Fibroblast of pulmonary artery (primary cell): Measurements from ENCODE around the gene STK40.

Source experiments
- DNase-seq: peaks from one replicate; pipeline ENCODE4 v3.0.0-alpha.2; 2010; ENCODE audit warnings: low read depth
- H3K4me3 ChIP-seq: replicated peaks from 2 replicates; pipeline ENCODE4 v1.5.1; 2011; ENCODE audit warnings: low read depth, mild to moderate bottlenecking, control low read depth, low read length, moderate library complexity
- TF ChIP-seq, protein P1 (sequence below): IDR thresholded peaks from 2 replicates; pipeline ENCODE4 v1.5.1; 2011; ENCODE audit warnings: mild to moderate bottlenecking, control low read depth, low read length, inconsistent platforms; ENCODE audit errors: missing control alignments

The STK40 gene

GRCh38 chr1:36341626-36342320 lies 44.0 kb downstream of the STK40 start:
- no peak overlapping the region for H3K4me3 ChIP-seq
- TF ChIP-seq, protein P1, sequence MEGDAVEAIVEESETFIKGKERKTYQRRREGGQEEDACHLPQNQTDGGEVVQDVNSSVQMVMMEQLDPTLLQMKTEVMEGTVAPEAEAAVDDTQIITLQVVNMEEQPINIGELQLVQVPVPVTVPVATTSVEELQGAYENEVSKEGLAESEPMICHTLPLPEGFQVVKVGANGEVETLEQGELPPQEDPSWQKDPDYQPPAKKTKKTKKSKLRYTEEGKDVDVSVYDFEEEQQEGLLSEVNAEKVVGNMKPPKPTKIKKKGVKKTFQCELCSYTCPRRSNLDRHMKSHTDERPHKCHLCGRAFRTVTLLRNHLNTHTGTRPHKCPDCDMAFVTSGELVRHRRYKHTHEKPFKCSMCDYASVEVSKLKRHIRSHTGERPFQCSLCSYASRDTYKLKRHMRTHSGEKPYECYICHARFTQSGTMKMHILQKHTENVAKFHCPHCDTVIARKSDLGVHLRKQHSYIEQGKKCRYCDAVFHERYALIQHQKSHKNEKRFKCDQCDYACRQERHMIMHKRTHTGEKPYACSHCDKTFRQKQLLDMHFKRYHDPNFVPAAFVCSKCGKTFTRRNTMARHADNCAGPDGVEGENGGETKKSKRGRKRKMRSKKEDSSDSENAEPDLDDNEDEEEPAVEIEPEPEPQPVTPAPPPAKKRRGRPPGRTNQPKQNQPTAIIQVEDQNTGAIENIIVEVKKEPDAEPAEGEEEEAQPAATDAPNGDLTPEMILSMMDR = no peak

DNA sequence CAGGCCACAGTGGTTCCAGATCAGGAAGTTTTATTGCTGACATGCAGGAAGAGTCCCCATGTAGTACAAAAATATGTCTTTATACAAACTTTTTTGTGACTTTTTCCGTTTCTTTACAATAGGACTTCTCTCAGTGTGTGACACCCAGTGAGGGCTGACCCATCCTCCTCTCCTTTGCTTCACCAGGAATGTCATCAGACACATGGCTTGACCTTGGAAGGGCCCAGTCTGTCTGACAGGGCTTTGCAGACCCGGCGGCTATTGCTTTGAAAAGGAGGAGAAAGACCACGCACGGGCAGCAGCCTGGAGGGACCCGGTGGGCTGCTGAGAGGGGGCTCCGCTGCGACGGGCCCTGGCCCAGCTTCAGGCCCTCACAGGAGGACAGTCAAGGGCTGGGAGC lies 46.1 kb downstream of the STK40 start:
- no peak overlapping the region for H3K4me3 ChIP-seq
- DNase-seq = no peak
- TF ChIP-seq, protein P1 = no peak

More at GRCh38 chr1:36341626-36342320, 44.0 kb downstream of the STK40 start:
- DNase-seq = no peak

DNA sequence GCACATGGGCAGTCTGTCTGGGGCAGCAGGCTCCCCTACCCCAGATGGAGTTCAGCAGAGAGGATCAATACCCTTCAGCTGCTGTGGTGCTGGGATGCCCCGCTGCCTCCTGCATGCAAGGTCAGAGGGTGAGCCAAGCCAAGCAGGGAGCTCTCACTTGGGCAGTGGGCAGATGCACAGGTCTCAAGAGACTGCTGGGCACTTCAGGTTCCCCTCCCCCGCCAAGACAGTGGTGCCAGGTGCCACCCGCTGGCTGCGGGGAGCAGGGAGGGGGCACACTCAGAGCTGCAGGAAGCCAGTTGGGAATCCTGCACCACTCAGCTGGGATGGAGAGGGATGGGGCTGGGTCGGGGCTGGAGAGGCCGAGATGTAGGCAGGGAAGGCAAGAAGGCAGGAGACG lies 46.5 kb downstream of the STK40 start:
- TF ChIP-seq, protein P1 = no peak
- no peak for DNase-seq
- H3K4me3 ChIP-seq = no peak overlapping the region

GRCh38 chr1:36337830-36338229 lies 47.9 kb downstream of the STK40 start:
- no peak for DNase-seq
- no peak overlapping the region for H3K4me3 ChIP-seq
- TF ChIP-seq, protein P1 = no peak

DNA sequence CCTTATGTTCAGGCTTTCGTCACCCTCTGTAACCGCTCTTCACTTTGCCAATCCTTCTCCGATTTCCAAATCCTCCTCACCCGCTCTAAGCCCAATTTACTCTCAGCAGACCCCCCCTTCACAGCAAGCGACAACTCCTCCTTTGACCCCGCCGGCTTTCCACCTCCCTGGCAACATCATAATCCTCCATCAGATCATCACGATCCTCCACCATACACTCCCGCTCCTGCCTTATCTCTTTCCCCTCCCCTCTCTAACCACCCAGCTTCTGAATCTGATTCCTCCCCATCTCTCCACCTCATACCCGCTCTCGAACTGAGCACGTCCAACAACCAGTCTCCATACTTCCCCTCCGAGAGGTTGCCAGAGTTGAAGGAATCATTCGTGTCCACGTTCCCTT lies 54.8 kb downstream of the STK40 start:
- no peak for DNase-seq
- TF ChIP-seq, protein P1 = no peak
- no peak overlapping the region for H3K4me3 ChIP-seq

- TF ChIP-seq, protein P1 = no peak
- no peak overlapping the region for H3K4me3 ChIP-seq
- DNase-seq = no peak
These were observed 55.9 kb downstream of the STK40 start for GRCh38 chr1:36329817-36330216.

DNA sequence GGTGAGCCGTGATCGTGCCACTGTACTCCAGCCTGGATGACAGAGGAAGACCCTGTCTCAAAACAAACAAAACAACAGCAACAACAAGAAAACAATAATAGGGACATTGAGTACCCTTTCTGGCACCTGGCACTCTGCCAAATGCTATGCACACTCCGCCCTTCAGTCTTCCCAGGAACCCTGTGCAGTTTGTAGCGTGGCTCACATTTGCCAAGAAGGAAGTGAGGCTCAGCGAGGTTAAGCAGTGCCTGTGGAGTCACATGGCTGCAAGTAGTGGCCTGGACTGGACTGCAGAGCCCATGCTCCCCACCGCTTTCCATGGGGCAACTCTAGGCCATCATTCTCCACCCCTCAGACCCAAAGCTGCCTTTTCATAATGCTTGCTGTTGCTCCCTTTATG lies 57.0 kb downstream of the STK40 start:
- no peak overlapping the region for H3K4me3 ChIP-seq
- TF ChIP-seq, protein P1 = no peak
- DNase-seq = no peak
